Astrocyte (in vitro differentiated cells and primary cell): ENCODE data around the gene LAMA3. TPM values are rescaled to one million over a fixed set of nuclear protein-coding genes. Genes with fewer than 3 reads are reported as not detected.

Source experiments
- DNase-seq: peaks from one replicate; pipeline ENCODE4 v3.0.0-alpha.2; 2010; ENCODE audit warnings: low read depth
- FAIRE-seq: peaks from 2 replicates; lab custom pipeline; 2011; peaks lifted over from hg19 to GRCh38; lab: Jason Lieb, UNC
- H2AFZ ChIP-seq: 2 replicates; pipeline ENCODE4 v1.6.0; 2012; ENCODE audit warnings: low read depth, low read length, inconsistent platforms
- H3K27ac ChIP-seq: 2 replicates; pipeline ENCODE4 v1.5.1; 2011; ENCODE audit warnings: low read depth, low read length, inconsistent platforms
- H3K27me3 ChIP-seq: 2 replicates; pipeline ENCODE4 v1.6.0; 2011; ENCODE audit warnings: low read length, inconsistent platforms; ENCODE audit not compliant: insufficient read depth
- H3K36me3 ChIP-seq: 2 replicates; pipeline ENCODE4 v1.5.1; 2011; ENCODE audit warnings: low read length, inconsistent platforms; ENCODE audit not compliant: insufficient read depth
- H3K4me1 ChIP-seq: 2 replicates; pipeline ENCODE4 v1.5.1; 2011; ENCODE audit warnings: low read length, inconsistent platforms; ENCODE audit not compliant: insufficient read depth
- H3K4me2 ChIP-seq: 2 replicates; pipeline ENCODE4 v1.6.0; 2012; ENCODE audit warnings: low read length, inconsistent platforms
- H3K4me3 ChIP-seq: 2 replicates; pipeline ENCODE4 v1.5.1; 2011; ENCODE audit warnings: low read depth, mild to moderate bottlenecking, low read length, inconsistent platforms; ENCODE audit not compliant: insufficient read depth
- H3K79me2 ChIP-seq: 2 replicates; pipeline ENCODE4 v1.6.0; 2012; ENCODE audit warnings: mild to moderate bottlenecking, low read length, inconsistent platforms; ENCODE audit not compliant: insufficient read depth
- H3K9ac ChIP-seq: 2 replicates; pipeline ENCODE4 v1.6.0; 2012; ENCODE audit warnings: mild to moderate bottlenecking, low read length, inconsistent platforms
- H3K9me3 ChIP-seq: 2 replicates; pipeline ENCODE4 v1.5.1; 2012; ENCODE audit warnings: low read depth, mild to moderate bottlenecking, low read length, inconsistent platforms; ENCODE audit not compliant: insufficient read depth
- H4K20me1 ChIP-seq: 2 replicates; pipeline ENCODE4 v1.6.0; 2012; ENCODE audit warnings: low read length, inconsistent platforms; ENCODE audit not compliant: insufficient read depth
- H3K27ac Mint-ChIP-seq: one replicate; pipeline ENCODE4 v1.8.0; 2021; ENCODE audit warnings: mild to moderate bottlenecking, mixed read lengths; ENCODE audit not compliant: unreplicated experiment
- H3K27me3 Mint-ChIP-seq: one replicate; pipeline ENCODE4 v1.8.0; 2021; ENCODE audit warnings: low read depth, mixed read lengths; ENCODE audit not compliant: unreplicated experiment
- H3K36me3 Mint-ChIP-seq: one replicate; pipeline ENCODE4 v1.8.0; 2021; ENCODE audit warnings: low read depth, mixed read lengths; ENCODE audit not compliant: unreplicated experiment
- H3K4me1 Mint-ChIP-seq: one replicate; pipeline ENCODE4 v1.8.0; 2021; ENCODE audit warnings: low read depth, mixed read lengths; ENCODE audit not compliant: unreplicated experiment
- H3K4me3 Mint-ChIP-seq: one replicate; pipeline ENCODE4 v1.8.0; 2021; ENCODE audit warnings: mild to moderate bottlenecking, moderate library complexity, mixed read lengths; ENCODE audit not compliant: unreplicated experiment
- H3K9me3 Mint-ChIP-seq: one replicate; pipeline ENCODE4 v1.8.0; 2021; ENCODE audit warnings: mild to moderate bottlenecking, mixed read lengths; ENCODE audit not compliant: unreplicated experiment
- EZH2 ChIP-seq: IDR thresholded peaks from 2 replicates; pipeline ENCODE4 v1.6.1; 2012; ENCODE audit warnings: mild to moderate bottlenecking, low read length, inconsistent platforms; ENCODE audit not compliant: insufficient read depth
- total RNA-seq: library from RNA; stranded (reverse); gene quantifications from 2 replicates; pipeline ENCODE4 v1.2.1, GENCODE V29; 2021
- TF ChIP-seq, protein P1 (sequence below): IDR thresholded peaks from 2 replicates; pipeline ENCODE4 v1.5.1; 2011; ENCODE audit warnings: low read depth, mild to moderate bottlenecking, inconsistent platforms, low read length, moderate library complexity; ENCODE audit not compliant: insufficient read depth

LAMA3 gene
- total RNA-seq, 1 donor from 2014 or later, result 0.86 TPM

DNA sequence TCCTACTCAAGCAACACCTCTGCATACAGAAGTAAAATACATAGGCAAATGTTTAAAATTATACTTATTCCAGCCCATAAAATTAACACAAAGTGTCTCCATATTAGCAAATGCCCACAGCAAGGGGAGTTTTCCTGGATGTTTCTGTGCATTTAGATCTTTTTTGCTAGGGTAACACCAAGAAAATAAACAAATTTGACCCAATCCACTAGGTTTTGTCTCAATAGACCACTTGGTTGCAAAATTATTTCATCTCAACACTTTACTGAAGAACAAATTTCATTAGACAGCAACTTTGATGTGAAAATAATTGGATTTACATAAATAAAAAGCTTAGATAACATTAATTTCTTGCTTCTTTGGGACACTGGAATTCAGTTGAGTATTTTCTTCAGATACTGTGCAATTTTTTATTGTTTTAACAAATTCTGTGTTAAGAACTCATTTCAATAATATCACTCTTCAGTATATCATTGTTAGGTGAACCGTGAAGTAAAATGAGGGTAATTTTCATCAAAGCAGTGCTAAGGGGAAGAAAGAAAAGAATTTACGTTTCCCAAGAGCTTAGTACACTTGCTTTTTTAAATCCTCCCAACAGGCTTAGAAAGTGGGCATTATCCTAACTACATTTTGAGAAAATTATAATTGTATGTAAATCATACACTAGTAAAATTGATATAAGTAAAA is 191.8 kb downstream of the LAMA3 start:
- no peak for TF ChIP-seq EZH2
- TF ChIP-seq, protein P1, sequence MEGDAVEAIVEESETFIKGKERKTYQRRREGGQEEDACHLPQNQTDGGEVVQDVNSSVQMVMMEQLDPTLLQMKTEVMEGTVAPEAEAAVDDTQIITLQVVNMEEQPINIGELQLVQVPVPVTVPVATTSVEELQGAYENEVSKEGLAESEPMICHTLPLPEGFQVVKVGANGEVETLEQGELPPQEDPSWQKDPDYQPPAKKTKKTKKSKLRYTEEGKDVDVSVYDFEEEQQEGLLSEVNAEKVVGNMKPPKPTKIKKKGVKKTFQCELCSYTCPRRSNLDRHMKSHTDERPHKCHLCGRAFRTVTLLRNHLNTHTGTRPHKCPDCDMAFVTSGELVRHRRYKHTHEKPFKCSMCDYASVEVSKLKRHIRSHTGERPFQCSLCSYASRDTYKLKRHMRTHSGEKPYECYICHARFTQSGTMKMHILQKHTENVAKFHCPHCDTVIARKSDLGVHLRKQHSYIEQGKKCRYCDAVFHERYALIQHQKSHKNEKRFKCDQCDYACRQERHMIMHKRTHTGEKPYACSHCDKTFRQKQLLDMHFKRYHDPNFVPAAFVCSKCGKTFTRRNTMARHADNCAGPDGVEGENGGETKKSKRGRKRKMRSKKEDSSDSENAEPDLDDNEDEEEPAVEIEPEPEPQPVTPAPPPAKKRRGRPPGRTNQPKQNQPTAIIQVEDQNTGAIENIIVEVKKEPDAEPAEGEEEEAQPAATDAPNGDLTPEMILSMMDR, result no peak
- no peaks in the 10 kb centered on the region for H3K36me3 ChIP-seq
- Mint-ChIP-seq H3K4me1 (peaks cover 8% of the 10 kb centered on the region), H3K36me3 (no peaks in the 10 kb centered on the region), H3K27me3 (peaks cover 11% of the 10 kb centered on the region), H3K27ac (no peak overlapping the region), H3K9me3 (peaks cover 1% of the 10 kb centered on the region), H3K4me3 (no peak overlapping the region)
- no peaks in the 10 kb centered on the region for H4K20me1 ChIP-seq
- H2AFZ ChIP-seq, result no peak overlapping the region
- peaks cover 2% of the 10 kb centered on the region for H3K9me3 ChIP-seq
- no peaks in the 10 kb centered on the region for H3K27me3 ChIP-seq
- no peak overlapping the region for H3K4me3 ChIP-seq
- FAIRE-seq (no peak), DNase-seq (no peak)
- no peaks in the 10 kb centered on the region for H3K79me2 ChIP-seq
- H3K9ac ChIP-seq, result no peak overlapping the region
- no peaks in the 10 kb centered on the region for H3K4me1 ChIP-seq
- no peak overlapping the region for H3K4me2 ChIP-seq
- H3K27ac ChIP-seq, result no peak overlapping the region

GRCh38 chr18:23881778-23882177 is 192.5 kb downstream of the LAMA3 start:
- no peaks in the 10 kb centered on the region for H3K36me3 ChIP-seq
- H2AFZ ChIP-seq, result no peak overlapping the region
- Mint-ChIP-seq H3K27me3 (peaks cover 10% of the 10 kb centered on the region), H3K27ac (no peak overlapping the region), H3K4me1 (peaks cover 8% of the 10 kb centered on the region), H3K36me3 (no peaks in the 10 kb centered on the region), H3K4me3 (no peak overlapping the region), H3K9me3 (peaks cover 1% of the 10 kb centered on the region)
- H3K9ac ChIP-seq, result no peak overlapping the region
- H3K27me3 ChIP-seq, result no peaks in the 10 kb centered on the region
- TF ChIP-seq, protein P1, result no peak
- no peak for TF ChIP-seq EZH2
- FAIRE-seq (no peak), DNase-seq (no peak)
- H3K4me1 ChIP-seq, result no peaks in the 10 kb centered on the region
- H3K9me3 ChIP-seq, result peaks cover 2% of the 10 kb centered on the region
- no peaks in the 10 kb centered on the region for H4K20me1 ChIP-seq
- H3K27ac ChIP-seq, result no peak overlapping the region
- H3K79me2 ChIP-seq, result no peaks in the 10 kb centered on the region
- H3K4me2 ChIP-seq, result no peak overlapping the region
- H3K4me3 ChIP-seq, result no peak overlapping the region

DNA sequence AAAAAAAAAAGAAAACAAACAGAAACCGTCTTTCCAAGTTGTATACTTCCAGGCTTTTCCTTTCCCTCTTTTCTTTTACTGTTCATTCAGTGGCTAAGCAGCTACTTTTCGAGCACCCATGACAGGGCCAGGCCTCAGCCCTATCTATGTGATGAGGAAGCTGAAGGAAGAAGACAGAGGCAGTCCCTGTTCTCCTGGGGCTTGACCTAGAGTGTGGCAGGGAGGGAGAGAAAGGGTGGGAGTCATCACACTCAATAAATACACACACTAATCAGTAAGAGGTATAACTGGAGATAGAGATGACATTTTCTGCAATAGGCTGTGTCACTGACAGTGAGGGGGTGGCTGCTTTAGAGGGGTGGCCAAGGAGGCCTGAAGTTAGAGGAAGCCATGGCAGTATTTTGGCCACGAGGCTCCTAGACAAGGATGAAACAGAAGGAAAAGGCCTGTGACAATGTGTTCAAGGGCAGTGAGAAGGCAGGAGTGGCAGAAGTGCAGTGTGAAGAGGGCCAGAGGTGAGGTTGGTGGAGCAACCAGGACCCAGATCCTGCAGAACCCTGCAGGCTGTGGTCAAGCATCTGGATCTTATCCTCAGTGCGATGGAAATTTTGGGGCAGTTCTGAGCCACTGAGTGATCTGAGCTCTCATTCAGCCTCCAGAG is 193.5 kb downstream of the LAMA3 start:
- H3K79me2 ChIP-seq, result no peaks in the 10 kb centered on the region
- no peak for FAIRE-seq

More for the DNA sequence above, 193.5 kb downstream of the LAMA3 start:
- Histone ChIP-seq H4K20me1 (no peaks in the 10 kb centered on the region), H2AFZ (no peak overlapping the region), H3K27ac (no peak overlapping the region), H3K9me3 (peaks cover 2% of the 10 kb centered on the region), H3K4me1 (no peaks in the 10 kb centered on the region), H3K27me3 (no peaks in the 10 kb centered on the region), H3K36me3 (no peaks in the 10 kb centered on the region), H3K4me2 (no peak overlapping the region), H3K4me3 (no peak overlapping the region), H3K9ac (no peak overlapping the region)
- no peak for TF ChIP-seq EZH2
- TF ChIP-seq, protein P1, result no peak
- H3K27ac Mint-ChIP-seq, result no peak overlapping the region
- peaks cover 1% of the 10 kb centered on the region for H3K9me3 Mint-ChIP-seq
- no peak for DNase-seq
- H3K36me3 Mint-ChIP-seq, result no peaks in the 10 kb centered on the region
- peaks cover 10% of the 10 kb centered on the region for H3K4me1 Mint-ChIP-seq
- peaks cover 10% of the 10 kb centered on the region for H3K27me3 Mint-ChIP-seq
- H3K4me3 Mint-ChIP-seq, result no peak overlapping the region
